Activated T-cell treated with anti-CD3 and anti-CD28 coated beads for 24 hours (primary cell): ENCODE measurements around the gene UNC80.
"Not testable (repeated sequence)": the region's sequence is repeated elsewhere in the genome, so short reads cannot be mapped to it uniquely, and the experiment has no call there.

ENCODE experiments used
- DNase-seq: peaks from one replicate; pipeline ENCODE4 v3.0.0-alpha.2; 2020; ENCODE audit warnings: low read depth

Gene UNC80

GRCh38 chr2:209771474-209772289, at the start of gene UNC80:
TSS of gene UNC80 (plus strand) at chr2:209771832. CDS start at chr2:209772073, 241 bp downstream.
- no peak for DNase-seq

- DNase-seq, result no peak
Observed at GRCh38 chr2:209726311-209726710, 45.3 kb upstream of the UNC80 start.

DNA sequence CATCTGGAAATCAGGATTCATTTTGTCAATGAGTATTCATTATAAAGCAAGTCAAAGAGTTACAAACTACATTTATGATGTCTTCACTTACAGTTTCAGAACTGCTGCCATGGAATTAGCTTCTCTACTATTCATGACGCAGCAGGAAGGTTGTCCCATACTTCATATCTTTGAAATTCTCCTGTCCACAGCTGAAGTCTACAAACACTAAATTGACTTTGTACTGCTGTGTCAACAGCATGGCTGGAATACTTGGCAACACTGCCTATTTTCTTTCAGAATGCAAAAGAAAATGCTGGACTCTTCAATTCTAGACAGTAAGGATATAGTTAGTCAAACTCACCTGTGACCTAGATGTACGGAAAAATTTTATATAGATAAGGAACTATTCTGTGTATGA, 44.6 kb upstream of the UNC80 start:
- DNase-seq, result no peak

DNA sequence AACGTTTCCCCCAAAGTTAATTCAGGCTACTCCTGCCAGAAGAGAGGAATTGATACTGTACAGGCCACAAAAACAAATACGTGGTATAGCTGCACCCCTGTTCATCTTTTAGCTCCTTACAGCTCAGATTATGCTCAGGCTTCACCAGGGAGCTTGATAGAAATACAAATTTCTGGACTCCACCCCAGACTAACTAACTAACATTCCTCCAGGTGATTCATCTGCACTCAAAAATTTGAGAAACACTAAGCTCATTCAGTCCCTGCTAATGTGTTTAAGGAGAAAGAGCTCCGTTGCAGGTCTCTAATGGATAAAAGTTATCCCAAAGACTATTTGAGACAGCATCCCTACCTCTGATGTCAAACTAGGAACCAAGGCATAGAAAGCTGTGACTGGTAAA, 36.8 kb upstream of the UNC80 start:
- no peak for DNase-seq

DNA sequence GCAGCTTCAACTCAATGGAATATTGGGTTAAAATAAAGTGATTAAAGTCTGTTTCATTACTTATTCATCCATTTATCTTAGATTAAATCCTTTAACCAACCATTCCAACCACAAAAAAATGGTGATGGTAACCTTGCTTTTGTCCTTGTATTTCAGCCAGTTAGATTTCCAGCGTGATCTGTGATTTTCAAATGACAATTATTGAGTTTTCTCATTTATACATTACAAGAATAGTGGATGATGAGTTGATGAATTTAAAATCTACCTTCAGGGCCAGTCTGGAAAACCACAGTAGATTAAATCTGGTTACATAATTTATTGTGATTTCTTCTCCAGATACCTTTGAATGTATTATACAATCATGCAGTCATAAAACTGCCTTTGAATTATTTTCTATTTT, 29.7 kb upstream of the UNC80 start:
- DNase-seq, result no peak

GRCh38 chr2:209753020-209753419, 18.6 kb upstream of the UNC80 start:
- no peak for DNase-seq

- no peak for DNase-seq
Observed at GRCh38 chr2:209757163-209757562, 14.5 kb upstream of the UNC80 start.

GRCh38 chr2:209761566-209761965, 10.1 kb upstream of the UNC80 start:
- no peak for DNase-seq

DNA sequence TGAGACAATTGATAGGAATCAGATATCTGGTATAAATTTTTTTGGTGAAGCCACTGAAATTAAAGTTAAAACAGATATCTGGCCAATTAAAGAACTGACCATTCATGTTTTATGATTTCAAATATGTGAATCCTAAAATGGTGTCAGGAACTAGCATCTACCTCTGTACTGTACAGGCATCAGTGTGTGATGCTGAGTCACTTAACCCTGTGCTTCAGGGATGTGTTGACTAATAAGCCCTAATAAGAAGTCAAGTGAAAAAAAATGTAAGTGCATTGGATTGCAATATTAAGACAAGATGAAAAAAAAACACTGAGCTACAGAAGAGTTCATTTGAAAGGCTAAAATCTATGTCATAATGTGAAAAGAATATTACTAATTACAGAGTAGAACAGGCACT, 9.1 kb upstream of the UNC80 start:
- DNase-seq, result no peak

DNA sequence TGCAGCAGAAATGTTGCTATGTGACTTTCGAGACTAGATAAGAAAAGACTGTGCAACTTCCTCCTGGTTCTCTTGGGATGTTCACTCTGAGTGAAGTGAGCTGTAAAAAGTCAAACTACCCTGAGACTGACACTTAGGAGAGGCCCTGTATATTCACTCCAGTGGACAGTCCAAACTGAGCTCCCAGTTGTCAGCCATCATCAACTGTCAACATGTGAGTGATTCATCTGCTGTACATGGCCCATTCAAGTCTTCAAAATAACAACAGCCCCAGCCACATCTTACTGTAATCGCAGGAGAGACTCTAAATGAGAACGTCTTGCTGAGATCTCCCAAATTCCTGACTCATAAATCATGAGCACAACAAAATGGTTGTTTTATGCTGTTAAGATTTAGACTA, 8.5 kb upstream of the UNC80 start:
- DNase-seq, result no peak

GRCh38 chr2:209766613-209767012, 5.0 kb upstream of the UNC80 start:
- no peak for DNase-seq

DNA sequence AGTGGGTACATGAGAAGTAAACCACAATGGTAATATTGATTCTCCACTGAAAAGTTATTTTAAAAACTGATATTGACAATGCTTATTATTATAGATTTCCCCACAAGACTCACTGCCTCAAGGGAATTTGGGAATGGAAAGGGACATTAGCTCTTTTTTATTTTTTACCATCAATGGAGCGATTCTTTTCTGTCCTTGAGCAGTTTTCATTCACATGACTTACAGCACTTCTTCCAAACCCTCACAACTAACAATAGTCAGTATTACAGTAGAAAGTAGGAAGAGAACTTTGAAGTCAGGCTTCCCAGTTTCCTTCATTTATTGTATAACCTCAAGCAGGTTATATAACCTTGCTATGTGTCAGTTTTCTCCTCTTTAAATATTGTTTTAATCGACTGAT, 4.3 kb upstream of the UNC80 start:
- DNase-seq, result no peak

- DNase-seq, result no peak
Observed at GRCh38 chr2:209768557-209768956, 3.1 kb upstream of the UNC80 start.

GRCh38 chr2:209772290-209772685, 656 bp downstream of the UNC80 start:
- DNase-seq, result no peak

- DNase-seq, result no peak
Observed at GRCh38 chr2:209773377-209773776, 1.7 kb downstream of the UNC80 start.

DNA sequence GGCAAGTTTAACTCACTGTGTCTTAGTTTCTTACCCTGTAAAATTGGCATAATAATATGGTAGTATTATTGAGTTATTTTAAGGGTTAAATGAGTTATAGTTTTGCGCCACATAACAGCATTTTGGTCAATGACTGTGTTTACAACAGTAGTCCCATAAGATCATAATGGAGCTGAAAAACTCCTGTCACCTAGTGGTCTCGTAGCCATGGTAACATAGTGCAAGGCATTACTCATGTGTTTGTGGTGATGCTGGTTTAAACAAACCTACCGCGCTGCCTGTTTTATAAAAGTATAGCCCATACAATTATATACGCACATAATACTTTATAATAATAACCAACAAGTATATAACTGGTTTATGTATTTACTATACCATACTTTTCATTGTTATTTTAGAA, 15.8 kb downstream of the UNC80 start:
- DNase-seq, result no peak

DNA sequence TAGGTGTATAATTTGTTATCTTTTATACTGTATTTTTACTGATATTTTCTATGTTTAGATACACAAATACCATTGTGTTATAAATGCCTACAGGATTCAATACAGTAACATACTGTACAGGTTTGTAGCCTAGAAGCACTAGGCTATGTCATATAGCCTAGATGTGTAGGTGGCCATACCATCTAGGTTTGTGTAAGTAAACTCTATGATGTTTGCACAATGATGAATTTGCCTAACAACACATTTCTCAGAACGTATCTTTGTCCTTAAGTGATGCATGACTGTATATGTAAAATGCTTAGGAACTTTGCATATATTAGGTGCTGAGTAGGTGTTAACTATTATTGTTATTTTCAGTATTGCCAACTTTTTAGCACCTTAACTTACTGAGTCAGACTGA, 17.3 kb downstream of the UNC80 start:
- no peak for DNase-seq

DNA sequence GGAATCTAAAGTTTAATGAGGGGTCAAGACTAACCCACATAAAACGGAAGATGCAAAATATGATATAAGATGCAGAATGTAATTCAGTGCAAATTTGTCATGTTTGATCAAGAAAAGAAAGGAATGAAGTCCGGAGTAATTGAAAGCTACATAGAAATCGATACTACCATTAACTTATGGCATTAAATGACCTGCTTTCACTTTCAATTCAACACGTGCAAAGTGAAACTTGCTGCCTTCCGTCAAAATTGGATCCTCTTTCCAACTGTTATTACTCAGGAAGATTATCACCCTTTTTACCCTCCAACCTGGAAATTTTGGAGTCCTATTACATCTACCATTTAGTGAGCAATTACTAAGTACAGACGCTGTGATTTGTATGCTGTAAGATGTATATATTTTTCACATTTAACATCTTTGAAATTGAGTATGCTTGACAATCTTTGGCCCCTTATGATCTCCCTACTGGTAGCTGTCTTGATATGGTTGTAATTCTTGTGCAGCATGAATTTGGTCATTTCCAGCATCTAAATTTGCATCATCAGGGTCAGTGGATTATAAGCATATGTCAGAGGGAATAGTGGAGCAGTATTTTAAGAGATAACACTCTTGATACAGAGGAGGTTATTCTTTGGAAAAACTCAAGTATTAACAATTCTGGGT, 18.6 kb downstream of the UNC80 start:
- no peak for DNase-seq

- DNase-seq, result no peak
Observed at GRCh38 chr2:209791151-209791550, 19.5 kb downstream of the UNC80 start.

- not testable (repeated sequence) for DNase-seq
Observed at GRCh38 chr2:209795425-209795824, 23.8 kb downstream of the UNC80 start.

DNA sequence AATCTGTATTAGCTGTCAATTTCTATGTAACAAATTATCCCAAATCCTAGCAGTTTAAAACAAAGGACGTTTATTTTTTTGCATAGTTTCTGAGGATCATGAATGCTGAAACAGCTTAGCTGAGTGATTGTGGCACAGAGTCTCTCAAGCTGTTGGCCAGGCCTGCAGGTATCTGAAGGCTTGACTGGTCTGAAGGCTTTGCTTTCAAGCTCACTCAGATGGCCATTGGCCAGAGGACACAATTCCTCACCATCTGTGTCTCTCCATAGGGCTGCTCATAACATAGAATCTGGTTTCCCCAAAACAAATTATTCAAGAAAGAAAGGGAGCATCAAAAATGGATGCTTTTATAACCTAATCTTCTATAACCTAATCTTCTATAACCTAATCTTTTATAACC, 33.7 kb downstream of the UNC80 start:
- no peak for DNase-seq

DNA sequence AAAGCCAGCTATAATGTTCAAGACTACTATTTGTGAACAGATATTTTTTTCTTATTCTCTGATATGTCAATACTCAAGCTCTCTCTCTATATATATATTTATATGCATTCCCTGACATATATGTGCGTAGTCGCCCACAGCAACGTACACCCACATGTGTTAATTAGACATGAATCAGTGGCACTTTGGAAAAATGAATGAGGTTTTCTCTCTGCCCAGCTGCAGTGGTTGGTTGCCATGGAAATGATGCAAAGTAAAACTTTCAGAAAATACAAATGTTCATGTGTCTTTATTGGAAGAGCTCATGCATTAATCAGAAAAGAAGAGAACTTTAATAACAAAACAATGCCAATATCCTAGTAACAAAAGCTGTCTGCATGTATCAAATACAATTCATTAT, 34.7 kb downstream of the UNC80 start:
- DNase-seq, result no peak

DNA sequence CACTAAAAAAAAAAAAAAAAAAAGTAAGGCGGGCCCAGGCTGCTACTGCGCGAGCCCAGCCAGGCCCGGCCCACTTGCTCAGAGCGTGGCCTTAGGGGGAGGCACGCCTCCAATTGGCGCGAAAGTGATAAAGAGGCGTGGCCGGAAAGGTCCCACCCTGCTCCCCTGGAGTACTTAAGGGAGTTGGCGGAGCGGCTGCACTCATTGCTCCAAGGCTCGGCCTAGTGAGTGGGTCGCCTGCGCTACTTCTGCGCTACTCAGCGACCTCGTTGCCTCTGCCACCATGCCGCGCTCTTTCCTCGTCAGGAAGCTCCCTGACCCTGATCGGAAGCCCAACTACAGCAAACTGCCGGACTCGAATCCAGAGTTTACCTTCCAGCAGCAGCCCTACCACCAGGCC, 36.9 kb downstream of the UNC80 start:
- DNase-seq, result no peak

- no peak for DNase-seq
Observed at GRCh38 chr2:209809256-209809655, 37.6 kb downstream of the UNC80 start.
